GM18951 (cell line): ENCODE measurements around the gene MRPL48.

Experiments used
- POLR2A ChIP-seq: IDR thresholded peaks from 4 replicates; pipeline ENCODE4 v1.6.1; 2011; ENCODE audit warnings: mild to moderate bottlenecking; ENCODE audit not compliant: insufficient read length, insufficient read depth; ENCODE audit errors: extremely low read depth
- in situ Hi-C: fragments of 300-500 bp; cut with MboI; formaldehyde crosslinking; loops from one replicate; pipeline ENCODE4 v1.12.0; 2022; ENCODE audit warnings: low sequenced_read_pairs, mixed read lengths, inconsistent platforms; ENCODE audit not compliant: unreplicated experiment

Gene MRPL48

GRCh38 chr11:73902303-73902702 lies 114.6 kb downstream of the MRPL48 start:
- in situ Hi-C loops = no loop called here
- TF ChIP-seq POLR2A = no peak

- in situ Hi-C loops = no loop called here
- no peak for TF ChIP-seq POLR2A
These were observed 119.5 kb downstream of the MRPL48 start for GRCh38 chr11:73907191-73907590.

GRCh38 chr11:73912026-73912425 lies 124.4 kb downstream of the MRPL48 start:
- in situ Hi-C loops = no loop called here
- no peak for TF ChIP-seq POLR2A

- TF ChIP-seq POLR2A = no peak
- in situ Hi-C loops = no loop called here
These were observed 125.8 kb downstream of the MRPL48 start for GRCh38 chr11:73913472-73913871.

DNA sequence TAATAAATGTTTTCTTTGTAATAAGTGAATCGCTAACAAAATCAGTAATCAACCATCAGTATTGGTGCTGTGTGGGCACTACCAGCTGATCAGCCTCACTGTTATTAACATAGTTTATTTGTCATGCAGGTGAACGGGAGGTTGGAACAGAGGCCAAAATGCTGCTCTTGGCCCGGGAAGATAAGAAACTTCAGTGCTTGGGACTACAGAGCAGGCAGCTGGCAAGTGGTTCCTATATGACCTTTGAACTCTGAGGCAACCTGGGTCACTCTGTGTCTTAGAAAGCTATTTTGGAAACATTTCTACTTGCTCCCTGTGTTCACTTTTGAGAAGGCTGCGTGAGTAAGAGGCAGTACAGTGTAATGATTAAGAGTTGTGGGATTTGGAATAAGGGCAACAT lies 126.6 kb downstream of the MRPL48 start:
- in situ Hi-C loops = no loop called here
- no peak for TF ChIP-seq POLR2A
